WTC11 (cell line): ENCODE data around the gene ABLIM2. TPM values are rescaled to one million over a fixed set of nuclear protein-coding genes. Genes with fewer than 3 reads are reported as not detected.
A peak's percentile ranks its signal among the peaks of the same experiment; 100 is the strongest.

ENCODE experiments used
- ATAC-seq: fragments of 200-7000 bp; cut with Tn5 transposase; 2 replicates; pipeline ENCODE4 v1.10.0; 2021; ENCODE audit warnings: mild to moderate bottlenecking, moderate library complexity
- CTCF ChIA-PET: fragments of 300-600 bp; sonication (Branson Sonifier 250); formaldehyde crosslinking; loops from one replicate; lab custom pipeline; 2021; ENCODE audit warnings: antibody characterized with exemption; lab: Charles Lee
- POLR2A ChIA-PET: fragments of 350-600 bp; sonication (Branson Sonifier 250); formaldehyde crosslinking; loops from one replicate; lab custom pipeline; 2021; ENCODE audit warnings: antibody characterized with exemption; lab: Charles Lee
- DNase-seq: peaks from one replicate; pipeline ENCODE4 v3.0.0; 2021; ENCODE audit warnings: low spot score
- H3K27ac Mint-ChIP-seq: 2 replicates; pipeline ENCODE4 v1.8.0; 2021; ENCODE audit warnings: mixed read lengths
- H3K27me3 Mint-ChIP-seq: 2 replicates; pipeline ENCODE4 v1.8.0; 2021; ENCODE audit warnings: low read depth, mild to moderate bottlenecking, moderate library complexity, mixed read lengths
- H3K36me3 Mint-ChIP-seq: 2 replicates; pipeline ENCODE4 v1.8.0; 2021; ENCODE audit warnings: mixed read lengths
- H3K4me1 Mint-ChIP-seq: 2 replicates; pipeline ENCODE4 v1.8.0; 2022; ENCODE audit warnings: mixed read lengths
- H3K4me3 Mint-ChIP-seq: 2 replicates; pipeline ENCODE4 v1.8.0; 2021; ENCODE audit warnings: mild to moderate bottlenecking, moderate library complexity, mixed read lengths
- H3K9me3 Mint-ChIP-seq: 2 replicates; pipeline ENCODE4 v1.8.0; 2021; ENCODE audit warnings: mixed read lengths
- CREB1 ChIP-seq: sonication (generic); formaldehyde crosslinking; IDR thresholded peaks from 2 replicates; pipeline ENCODE4 v1.8.0; 2023; ENCODE audit warnings: mild to moderate bottlenecking, missing genetic modification reagents
- EMX1 ChIP-seq: fragments of 250-450 bp; sonication (Bioruptor Pico); IDR thresholded peaks from 2 replicates; pipeline ENCODE4 v1.8.0; 2021; ENCODE audit warnings: mild to moderate bottlenecking
- FOXP1 ChIP-seq: sonication (generic); formaldehyde crosslinking; IDR thresholded peaks from 2 replicates; pipeline ENCODE4 v1.8.0; 2022; ENCODE audit warnings: missing genetic modification reagents, mild to moderate bottlenecking, moderate library complexity, borderline replicate concordance
- GABPB1 ChIP-seq: sonication (generic); formaldehyde crosslinking; IDR thresholded peaks from 2 replicates; pipeline ENCODE4 v1.8.1; 2023; ENCODE audit warnings: mild to moderate bottlenecking, missing genetic modification reagents
- MYBL2 ChIP-seq: sonication (generic); formaldehyde crosslinking; IDR thresholded peaks from 2 replicates; pipeline ENCODE4 v1.8.1; 2023; ENCODE audit warnings: mild to moderate bottlenecking, moderate library complexity, missing genetic modification reagents
- ZNF138 ChIP-seq: sonication (generic); formaldehyde crosslinking; conservative IDR thresholded peaks from 2 replicates; pipeline ENCODE4 v1.8.1; 2022; ENCODE audit warnings: mild to moderate bottlenecking, moderate library complexity, missing genetic modification reagents
- ZNF317 ChIP-seq: sonication (generic); formaldehyde crosslinking; IDR thresholded peaks from 2 replicates; pipeline ENCODE4 v1.8.1; 2023; ENCODE audit warnings: low read depth, mild to moderate bottlenecking, moderate library complexity, missing genetic modification reagents, borderline replicate concordance
- ZNF416 ChIP-seq: fragments of 250-450 bp; sonication (Bioruptor Pico); IDR thresholded peaks from 2 replicates; pipeline ENCODE4 v1.9.0; 2021; ENCODE audit warnings: mild to moderate bottlenecking, inconsistent platforms
- total RNA-seq: library from RNA; stranded (reverse); gene quantifications from 3 replicates; pipeline ENCODE4 v1.2.3, GENCODE V29; 2021
- TF ChIP-seq, protein P1 (sequence below): sonication (generic); formaldehyde crosslinking; IDR thresholded peaks from 2 replicates; pipeline ENCODE4 v1.8.0; 2022; ENCODE audit warnings: mild to moderate bottlenecking, missing genetic modification reagents
- TF ChIP-seq, protein P2 (sequence below): sonication (generic); formaldehyde crosslinking; IDR thresholded peaks from 2 replicates; pipeline ENCODE4 v1.8.1; 2023; ENCODE audit warnings: mild to moderate bottlenecking, moderate library complexity, missing genetic modification reagents
- TF ChIP-seq, protein P3 (sequence below): fragments of 200-600 bp; IDR thresholded peaks from 2 replicates; pipeline ENCODE4 v1.8.0; 2022; ENCODE audit warnings: antibody characterized with exemption
- TF ChIP-seq, protein P4 (sequence below): fragments of 250-450 bp; sonication (Bioruptor Pico); IDR thresholded peaks from 2 replicates; pipeline ENCODE4 v1.9.0; 2021; ENCODE audit warnings: mild to moderate bottlenecking, borderline replicate concordance
- TF ChIP-seq, protein P5 (sequence below): sonication (generic); formaldehyde crosslinking; IDR thresholded peaks from 2 replicates; pipeline ENCODE4 v1.8.0; 2023; ENCODE audit warnings: missing genetic modification reagents
- TF ChIP-seq, protein P6 (sequence below): sonication (generic); formaldehyde crosslinking; IDR thresholded peaks from 2 replicates; pipeline ENCODE4 v1.8.1; 2023; ENCODE audit warnings: mild to moderate bottlenecking, missing genetic modification reagents
- TF ChIP-seq, protein P7 (sequence below): sonication (generic); formaldehyde crosslinking; IDR thresholded peaks from 2 replicates; pipeline ENCODE4 v1.8.0; 2022; ENCODE audit warnings: mild to moderate bottlenecking, missing genetic modification reagents
- TF ChIP-seq, protein P8 (sequence below): sonication (generic); formaldehyde crosslinking; IDR thresholded peaks from 2 replicates; pipeline ENCODE4 v1.8.1; 2023; ENCODE audit warnings: mild to moderate bottlenecking, missing genetic modification reagents, moderate library complexity
- TF ChIP-seq, protein P9 (sequence below): sonication (generic); formaldehyde crosslinking; IDR thresholded peaks from 2 replicates; pipeline ENCODE4 v1.8.1; 2022; ENCODE audit warnings: mild to moderate bottlenecking, missing genetic modification reagents, moderate library complexity, borderline replicate concordance

The ABLIM2 gene
- total RNA-seq, 1 experiment from 2014 or later, result 2.6 TPM

DNA sequence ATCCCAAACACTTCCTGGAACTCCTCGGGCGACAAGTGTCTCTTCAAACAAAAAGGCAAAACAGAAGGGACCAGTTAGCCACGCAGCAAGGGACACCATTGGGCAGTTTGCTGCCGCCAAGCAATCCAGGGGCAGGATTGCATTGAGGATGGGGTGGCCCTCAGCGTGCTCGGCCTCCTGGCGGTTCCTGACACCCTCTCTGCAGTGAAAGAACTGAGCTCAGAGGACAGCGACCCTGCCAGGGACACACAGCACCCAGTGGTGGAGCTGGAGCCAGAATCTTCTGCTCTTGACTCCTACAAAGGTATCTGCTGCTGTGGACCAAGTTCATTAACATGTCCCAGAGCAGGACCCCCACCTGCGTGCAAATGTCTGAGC lies 191.6 kb downstream of the ABLIM2 start:
- no peak for ATAC-seq
- CTCF ChIA-PET, result interaction anchor here (0.8 to 1.4 kb wide), 4 partner anchors 12 to 205 kb away, joined by 3 to 6 read pairs (median 3); no protein-coding TSS in a partner anchor
- TF ChIP-seq, protein P1, sequence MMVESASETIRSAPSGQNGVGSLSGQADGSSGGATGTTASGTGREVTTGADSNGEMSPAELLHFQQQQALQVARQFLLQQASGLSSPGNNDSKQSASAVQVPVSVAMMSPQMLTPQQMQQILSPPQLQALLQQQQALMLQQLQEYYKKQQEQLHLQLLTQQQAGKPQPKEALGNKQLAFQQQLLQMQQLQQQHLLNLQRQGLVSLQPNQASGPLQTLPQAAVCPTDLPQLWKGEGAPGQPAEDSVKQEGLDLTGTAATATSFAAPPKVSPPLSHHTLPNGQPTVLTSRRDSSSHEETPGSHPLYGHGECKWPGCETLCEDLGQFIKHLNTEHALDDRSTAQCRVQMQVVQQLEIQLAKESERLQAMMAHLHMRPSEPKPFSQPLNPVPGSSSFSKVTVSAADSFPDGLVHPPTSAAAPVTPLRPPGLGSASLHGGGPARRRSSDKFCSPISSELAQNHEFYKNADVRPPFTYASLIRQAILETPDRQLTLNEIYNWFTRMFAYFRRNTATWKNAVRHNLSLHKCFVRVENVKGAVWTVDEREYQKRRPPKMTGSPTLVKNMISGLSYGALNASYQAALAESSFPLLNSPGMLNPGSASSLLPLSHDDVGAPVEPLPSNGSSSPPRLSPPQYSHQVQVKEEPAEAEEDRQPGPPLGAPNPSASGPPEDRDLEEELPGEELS (CRISPR knock-in tag), result no peak
- peak; percentile 82 for TF ChIP-seq GABPB1 (CRISPR knock-in tag)

DNA sequence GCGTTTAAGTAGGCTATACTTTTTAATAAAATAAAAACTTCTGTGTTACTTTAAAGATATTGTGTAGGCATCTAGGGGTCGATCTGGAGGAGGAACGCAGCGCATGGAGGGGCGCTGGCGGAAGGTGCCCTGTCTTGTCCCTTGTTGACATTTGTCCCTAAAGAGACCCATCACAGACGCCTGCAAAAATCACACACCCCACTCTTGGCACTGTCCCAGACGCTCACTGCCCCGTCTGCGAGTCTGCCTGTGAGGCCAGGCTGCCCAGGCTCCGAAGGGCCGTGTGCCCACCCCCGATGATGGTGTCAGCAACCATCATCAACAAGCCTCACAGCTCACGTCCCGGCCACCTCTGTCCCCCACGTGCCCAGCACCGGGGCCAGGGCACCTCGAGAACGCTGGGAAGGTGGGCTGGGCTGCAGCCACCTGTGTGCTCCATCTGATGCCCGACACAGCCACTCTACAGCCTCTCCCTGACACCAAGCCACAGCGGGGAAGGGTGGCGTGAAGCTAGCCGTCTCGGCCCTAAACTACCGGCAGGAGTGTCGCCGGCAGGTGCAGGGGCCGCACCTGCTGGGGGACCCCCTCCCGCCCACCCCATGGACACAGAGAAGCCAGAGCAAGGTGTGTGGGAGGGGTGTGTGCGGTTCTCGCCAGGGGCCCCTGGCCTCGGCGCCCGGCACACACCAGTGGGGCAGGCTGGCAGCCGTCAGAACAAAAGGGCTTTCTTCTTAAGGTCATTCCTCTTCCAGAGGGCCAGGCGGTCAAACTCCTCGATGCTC lies 192.1 kb downstream of the ABLIM2 start:
- TF ChIP-seq ZNF138 (CRISPR knock-in tag) (no peak), GABPB1 (CRISPR knock-in tag) (no peak), MYBL2 (CRISPR knock-in tag) (no peak), ZNF317 (CRISPR knock-in tag) (no peak), EMX1 (CRISPR knock-in tag) (no peak), ZNF416 (no peak), FOXP1 (CRISPR knock-in tag) (no peak), CREB1 (CRISPR knock-in tag) (no peak)
- TF ChIP-seq, protein P2, sequence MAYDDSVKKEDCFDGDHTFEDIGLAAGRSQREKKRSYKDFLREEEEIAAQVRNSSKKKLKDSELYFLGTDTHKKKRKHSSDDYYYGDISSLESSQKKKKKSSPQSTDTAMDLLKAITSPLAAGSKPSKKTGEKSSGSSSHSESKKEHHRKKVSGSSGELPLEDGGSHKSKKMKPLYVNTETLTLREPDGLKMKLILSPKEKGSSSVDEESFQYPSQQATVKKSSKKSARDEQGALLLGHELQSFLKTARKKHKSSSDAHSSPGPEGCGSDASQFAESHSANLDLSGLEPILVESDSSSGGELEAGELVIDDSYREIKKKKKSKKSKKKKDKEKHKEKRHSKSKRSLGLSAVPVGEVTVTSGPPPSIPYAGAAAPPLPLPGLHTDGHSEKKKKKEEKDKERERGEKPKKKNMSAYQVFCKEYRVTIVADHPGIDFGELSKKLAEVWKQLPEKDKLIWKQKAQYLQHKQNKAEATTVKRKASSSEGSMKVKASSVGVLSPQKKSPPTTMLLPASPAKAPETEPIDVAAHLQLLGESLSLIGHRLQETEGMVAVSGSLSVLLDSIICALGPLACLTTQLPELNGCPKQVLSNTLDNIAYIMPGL (CRISPR knock-in tag), result no peak
- TF ChIP-seq, protein P3, sequence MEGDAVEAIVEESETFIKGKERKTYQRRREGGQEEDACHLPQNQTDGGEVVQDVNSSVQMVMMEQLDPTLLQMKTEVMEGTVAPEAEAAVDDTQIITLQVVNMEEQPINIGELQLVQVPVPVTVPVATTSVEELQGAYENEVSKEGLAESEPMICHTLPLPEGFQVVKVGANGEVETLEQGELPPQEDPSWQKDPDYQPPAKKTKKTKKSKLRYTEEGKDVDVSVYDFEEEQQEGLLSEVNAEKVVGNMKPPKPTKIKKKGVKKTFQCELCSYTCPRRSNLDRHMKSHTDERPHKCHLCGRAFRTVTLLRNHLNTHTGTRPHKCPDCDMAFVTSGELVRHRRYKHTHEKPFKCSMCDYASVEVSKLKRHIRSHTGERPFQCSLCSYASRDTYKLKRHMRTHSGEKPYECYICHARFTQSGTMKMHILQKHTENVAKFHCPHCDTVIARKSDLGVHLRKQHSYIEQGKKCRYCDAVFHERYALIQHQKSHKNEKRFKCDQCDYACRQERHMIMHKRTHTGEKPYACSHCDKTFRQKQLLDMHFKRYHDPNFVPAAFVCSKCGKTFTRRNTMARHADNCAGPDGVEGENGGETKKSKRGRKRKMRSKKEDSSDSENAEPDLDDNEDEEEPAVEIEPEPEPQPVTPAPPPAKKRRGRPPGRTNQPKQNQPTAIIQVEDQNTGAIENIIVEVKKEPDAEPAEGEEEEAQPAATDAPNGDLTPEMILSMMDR, result no peak
- TF ChIP-seq, protein P4, sequence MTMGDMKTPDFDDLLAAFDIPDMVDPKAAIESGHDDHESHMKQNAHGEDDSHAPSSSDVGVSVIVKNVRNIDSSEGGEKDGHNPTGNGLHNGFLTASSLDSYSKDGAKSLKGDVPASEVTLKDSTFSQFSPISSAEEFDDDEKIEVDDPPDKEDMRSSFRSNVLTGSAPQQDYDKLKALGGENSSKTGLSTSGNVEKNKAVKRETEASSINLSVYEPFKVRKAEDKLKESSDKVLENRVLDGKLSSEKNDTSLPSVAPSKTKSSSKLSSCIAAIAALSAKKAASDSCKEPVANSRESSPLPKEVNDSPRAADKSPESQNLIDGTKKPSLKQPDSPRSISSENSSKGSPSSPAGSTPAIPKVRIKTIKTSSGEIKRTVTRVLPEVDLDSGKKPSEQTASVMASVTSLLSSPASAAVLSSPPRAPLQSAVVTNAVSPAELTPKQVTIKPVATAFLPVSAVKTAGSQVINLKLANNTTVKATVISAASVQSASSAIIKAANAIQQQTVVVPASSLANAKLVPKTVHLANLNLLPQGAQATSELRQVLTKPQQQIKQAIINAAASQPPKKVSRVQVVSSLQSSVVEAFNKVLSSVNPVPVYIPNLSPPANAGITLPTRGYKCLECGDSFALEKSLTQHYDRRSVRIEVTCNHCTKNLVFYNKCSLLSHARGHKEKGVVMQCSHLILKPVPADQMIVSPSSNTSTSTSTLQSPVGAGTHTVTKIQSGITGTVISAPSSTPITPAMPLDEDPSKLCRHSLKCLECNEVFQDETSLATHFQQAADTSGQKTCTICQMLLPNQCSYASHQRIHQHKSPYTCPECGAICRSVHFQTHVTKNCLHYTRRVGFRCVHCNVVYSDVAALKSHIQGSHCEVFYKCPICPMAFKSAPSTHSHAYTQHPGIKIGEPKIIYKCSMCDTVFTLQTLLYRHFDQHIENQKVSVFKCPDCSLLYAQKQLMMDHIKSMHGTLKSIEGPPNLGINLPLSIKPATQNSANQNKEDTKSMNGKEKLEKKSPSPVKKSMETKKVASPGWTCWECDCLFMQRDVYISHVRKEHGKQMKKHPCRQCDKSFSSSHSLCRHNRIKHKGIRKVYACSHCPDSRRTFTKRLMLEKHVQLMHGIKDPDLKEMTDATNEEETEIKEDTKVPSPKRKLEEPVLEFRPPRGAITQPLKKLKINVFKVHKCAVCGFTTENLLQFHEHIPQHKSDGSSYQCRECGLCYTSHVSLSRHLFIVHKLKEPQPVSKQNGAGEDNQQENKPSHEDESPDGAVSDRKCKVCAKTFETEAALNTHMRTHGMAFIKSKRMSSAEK (CRISPR knock-in tag), result no peak
- TF ChIP-seq, protein P5, sequence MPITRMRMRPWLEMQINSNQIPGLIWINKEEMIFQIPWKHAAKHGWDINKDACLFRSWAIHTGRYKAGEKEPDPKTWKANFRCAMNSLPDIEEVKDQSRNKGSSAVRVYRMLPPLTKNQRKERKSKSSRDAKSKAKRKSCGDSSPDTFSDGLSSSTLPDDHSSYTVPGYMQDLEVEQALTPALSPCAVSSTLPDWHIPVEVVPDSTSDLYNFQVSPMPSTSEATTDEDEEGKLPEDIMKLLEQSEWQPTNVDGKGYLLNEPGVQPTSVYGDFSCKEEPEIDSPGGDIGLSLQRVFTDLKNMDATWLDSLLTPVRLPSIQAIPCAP (CRISPR knock-in tag), result no peak
- TF ChIP-seq, protein P6, sequence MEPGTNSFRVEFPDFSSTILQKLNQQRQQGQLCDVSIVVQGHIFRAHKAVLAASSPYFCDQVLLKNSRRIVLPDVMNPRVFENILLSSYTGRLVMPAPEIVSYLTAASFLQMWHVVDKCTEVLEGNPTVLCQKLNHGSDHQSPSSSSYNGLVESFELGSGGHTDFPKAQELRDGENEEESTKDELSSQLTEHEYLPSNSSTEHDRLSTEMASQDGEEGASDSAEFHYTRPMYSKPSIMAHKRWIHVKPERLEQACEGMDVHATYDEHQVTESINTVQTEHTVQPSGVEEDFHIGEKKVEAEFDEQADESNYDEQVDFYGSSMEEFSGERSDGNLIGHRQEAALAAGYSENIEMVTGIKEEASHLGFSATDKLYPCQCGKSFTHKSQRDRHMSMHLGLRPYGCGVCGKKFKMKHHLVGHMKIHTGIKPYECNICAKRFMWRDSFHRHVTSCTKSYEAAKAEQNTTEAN (CRISPR knock-in tag), result no peak
- TF ChIP-seq, protein P7, sequence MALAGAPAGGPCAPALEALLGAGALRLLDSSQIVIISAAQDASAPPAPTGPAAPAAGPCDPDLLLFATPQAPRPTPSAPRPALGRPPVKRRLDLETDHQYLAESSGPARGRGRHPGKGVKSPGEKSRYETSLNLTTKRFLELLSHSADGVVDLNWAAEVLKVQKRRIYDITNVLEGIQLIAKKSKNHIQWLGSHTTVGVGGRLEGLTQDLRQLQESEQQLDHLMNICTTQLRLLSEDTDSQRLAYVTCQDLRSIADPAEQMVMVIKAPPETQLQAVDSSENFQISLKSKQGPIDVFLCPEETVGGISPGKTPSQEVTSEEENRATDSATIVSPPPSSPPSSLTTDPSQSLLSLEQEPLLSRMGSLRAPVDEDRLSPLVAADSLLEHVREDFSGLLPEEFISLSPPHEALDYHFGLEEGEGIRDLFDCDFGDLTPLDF (CRISPR knock-in tag), result no peak
- TF ChIP-seq, protein P8, sequence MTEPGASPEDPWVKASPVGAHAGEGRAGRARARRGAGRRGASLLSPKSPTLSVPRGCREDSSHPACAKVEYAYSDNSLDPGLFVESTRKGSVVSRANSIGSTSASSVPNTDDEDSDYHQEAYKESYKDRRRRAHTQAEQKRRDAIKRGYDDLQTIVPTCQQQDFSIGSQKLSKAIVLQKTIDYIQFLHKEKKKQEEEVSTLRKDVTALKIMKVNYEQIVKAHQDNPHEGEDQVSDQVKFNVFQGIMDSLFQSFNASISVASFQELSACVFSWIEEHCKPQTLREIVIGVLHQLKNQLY (CRISPR knock-in tag), result no peak
- TF ChIP-seq, protein P9, sequence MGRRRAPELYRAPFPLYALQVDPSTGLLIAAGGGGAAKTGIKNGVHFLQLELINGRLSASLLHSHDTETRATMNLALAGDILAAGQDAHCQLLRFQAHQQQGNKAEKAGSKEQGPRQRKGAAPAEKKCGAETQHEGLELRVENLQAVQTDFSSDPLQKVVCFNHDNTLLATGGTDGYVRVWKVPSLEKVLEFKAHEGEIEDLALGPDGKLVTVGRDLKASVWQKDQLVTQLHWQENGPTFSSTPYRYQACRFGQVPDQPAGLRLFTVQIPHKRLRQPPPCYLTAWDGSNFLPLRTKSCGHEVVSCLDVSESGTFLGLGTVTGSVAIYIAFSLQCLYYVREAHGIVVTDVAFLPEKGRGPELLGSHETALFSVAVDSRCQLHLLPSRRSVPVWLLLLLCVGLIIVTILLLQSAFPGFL (CRISPR knock-in tag), result no peak
- peaks cover 32% of the 10 kb centered on the region for H3K4me1 Mint-ChIP-seq
- POLR2A ChIA-PET, result no interaction called here
- H3K4me3 Mint-ChIP-seq, result no peak overlapping the region
- ATAC-seq (no peak), DNase-seq (no peak)
- H3K9me3 Mint-ChIP-seq, result no peaks in the 10 kb centered on the region
- no peaks in the 10 kb centered on the region for H3K36me3 Mint-ChIP-seq
- no peak overlapping the region for H3K27ac Mint-ChIP-seq
- H3K27me3 Mint-ChIP-seq, result no peaks in the 10 kb centered on the region
- CTCF ChIA-PET, result interaction anchor here (0.8 to 1.4 kb wide), 2 partner anchors 13 to 29 kb away, joined by 3 read pairs; no protein-coding TSS in a partner anchor

More for the DNA sequence above, 191.6 kb downstream of the ABLIM2 start:
- Mint-ChIP-seq H3K27me3 (no peaks in the 10 kb centered on the region), H3K4me3 (no peak overlapping the region), H3K36me3 (no peaks in the 10 kb centered on the region), H3K4me1 (peaks cover 33% of the 10 kb centered on the region), H3K9me3 (no peaks in the 10 kb centered on the region), H3K27ac (no peak overlapping the region; the same call in 1 of the 2 replicates)
- POLR2A ChIA-PET, result no interaction called here
- no peak for DNase-seq
